Stromal cell of bone marrow (primary cell): ENCODE results near the gene METRNL.

Experiments
- DNase-seq: peaks from one replicate; pipeline ENCODE4 v3.0.0-alpha.2; 2012; ENCODE audit warnings: low read depth

Gene METRNL

DNA sequence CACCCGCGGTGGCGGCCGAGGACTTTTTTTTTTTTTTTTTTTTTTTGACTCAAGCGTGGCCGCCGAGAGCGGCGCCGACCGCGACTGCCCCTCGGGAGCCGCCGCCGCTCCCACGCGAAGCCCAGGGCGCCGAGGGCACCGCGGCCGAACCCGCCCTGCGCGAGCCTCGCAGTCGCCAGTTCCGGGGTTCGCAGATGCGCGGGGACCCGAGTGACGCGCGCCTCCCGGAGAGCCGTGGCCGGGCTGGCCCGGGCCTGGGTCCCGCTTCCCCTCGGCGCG, 1.1 kb downstream of the METRNL start:
- DNase-seq = no peak

- DNase-seq = no peak
These were observed 1.7 kb downstream of the METRNL start for GRCh38 chr17:83080858-83081683.

DNA sequence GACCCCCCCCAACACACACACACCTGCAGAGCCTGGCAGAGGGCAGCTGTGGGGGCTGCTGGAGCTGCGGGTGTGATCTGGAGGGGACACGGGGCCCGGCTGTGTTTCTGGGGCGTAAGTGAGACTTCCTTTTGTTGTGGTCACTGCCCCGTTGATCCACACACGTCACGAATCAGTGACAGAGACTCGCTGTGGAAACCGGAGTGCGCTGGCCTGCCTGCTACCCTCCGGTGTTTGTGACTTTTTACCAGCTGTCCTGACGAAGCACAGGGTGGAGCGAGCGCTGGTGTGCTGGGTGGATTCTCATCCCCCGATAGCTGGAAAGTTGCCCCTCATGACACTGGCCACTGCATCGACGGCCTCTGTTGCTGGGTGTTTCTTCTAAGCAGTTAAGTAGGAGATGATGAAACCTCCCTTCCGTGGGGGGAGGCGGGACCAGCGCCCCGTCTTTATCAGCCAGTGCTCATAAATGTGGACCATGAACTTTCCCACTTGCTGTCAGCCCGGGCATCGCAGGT, 2.3 kb downstream of the METRNL start:
- DNase-seq = no peak

DNA sequence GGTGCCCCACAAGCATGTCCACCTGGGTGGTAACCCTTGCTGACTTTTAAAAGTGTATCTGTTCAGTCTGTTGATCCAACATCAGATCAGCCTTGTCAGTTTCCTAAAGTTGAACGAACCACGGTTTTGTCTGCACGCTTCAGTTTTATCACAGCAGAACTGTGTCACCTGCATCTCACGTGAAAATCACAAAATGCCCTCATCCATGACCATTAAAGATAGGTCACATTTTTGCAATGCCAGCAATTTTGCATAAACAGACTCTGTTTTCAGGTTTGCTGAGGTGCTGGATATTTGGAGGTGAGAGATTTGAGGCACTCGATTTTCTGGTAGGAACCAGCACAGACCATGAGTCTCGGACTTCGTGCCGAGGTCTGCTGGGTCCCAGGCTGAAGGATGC, 3.0 kb downstream of the METRNL start:
- DNase-seq = no peak

GRCh38 chr17:83082909-83083367, 3.5 kb downstream of the METRNL start:
- DNase-seq = no peak

GRCh38 chr17:83083368-83084201, 4.2 kb downstream of the METRNL start:
- DNase-seq = peak; percentile 95

DNA sequence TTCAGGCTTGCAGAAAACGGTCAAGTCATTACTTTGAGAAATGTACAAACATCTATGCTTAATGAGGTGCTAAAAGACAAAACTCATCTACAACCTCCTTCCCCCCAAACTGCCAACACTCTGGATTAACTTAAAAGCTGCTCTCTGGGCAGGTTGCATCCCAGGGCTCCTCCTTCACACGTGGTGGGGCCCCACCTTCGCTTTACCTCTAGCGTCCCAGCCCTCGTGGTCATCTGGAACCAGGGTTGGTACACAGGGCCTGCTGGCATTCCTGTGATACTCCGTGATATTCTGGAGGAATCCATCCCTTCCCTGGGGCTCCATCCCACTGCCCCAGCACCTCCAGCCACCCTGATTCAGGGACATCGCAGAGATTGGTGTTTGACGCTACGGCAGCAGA, 4.8 kb downstream of the METRNL start:
- no peak for DNase-seq

GRCh38 chr17:83084621-83085056, 5.2 kb downstream of the METRNL start:
- no peak for DNase-seq

DNA sequence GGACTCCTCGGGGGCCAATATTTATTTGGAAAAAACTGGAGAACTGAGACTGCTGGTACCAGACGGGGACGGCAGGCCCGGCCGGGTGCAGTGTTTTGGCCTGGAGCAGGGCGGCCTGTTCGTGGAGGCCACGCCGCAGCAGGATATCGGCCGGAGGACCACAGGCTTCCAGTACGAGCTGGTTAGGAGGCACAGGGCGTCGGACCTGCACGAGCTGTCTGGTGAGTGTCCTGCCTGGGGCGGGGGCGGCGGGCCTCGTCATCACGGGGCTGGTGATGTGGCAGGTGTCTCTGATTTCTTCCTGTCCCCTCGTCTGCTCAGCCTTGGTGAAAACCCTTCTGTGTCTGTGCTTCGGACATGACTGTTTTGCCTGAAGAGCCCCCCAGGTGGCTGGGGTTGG, 5.7 kb downstream of the METRNL start:
- no peak for DNase-seq

GRCh38 chr17:83085526-83086198, 6.3 kb downstream of the METRNL start:
- no peak for DNase-seq

DNA sequence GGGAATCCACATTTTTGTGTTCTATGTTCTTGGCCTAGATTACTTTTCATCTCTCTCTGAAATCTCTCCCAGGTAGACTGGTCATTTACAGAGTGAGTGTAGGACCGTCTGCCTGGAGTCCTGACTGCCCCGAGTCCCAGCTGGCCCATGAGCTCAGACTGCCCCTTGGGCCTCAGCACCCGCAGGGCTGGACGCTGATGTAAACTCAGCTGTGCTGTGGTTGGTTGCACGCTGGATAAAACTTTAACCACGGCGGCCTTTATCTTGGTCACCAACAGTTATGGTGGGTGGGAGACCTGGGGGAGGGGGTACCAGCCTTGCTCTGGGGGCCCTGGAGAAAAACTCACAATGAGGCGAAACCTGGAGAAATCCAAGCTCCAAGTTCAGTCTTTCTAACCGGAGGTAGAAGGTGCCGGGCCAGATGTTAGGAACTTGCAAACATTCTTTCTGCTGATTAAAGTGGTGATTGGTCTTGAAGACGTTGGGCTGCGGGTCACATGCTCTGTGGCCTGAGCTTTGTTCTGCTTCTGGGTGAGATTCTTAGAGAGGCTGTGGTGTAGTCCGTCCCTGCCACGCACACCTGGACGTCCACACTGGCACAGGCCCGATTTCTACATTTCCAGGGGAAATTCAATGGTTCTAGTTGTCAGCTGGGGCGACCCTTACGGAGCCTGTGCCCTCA, 6.9 kb downstream of the METRNL start:
- DNase-seq = no peak

GRCh38 chr17:83086907-83087787, 7.7 kb downstream of the METRNL start:
- DNase-seq = no peak

- DNase-seq = no peak
These were observed 8.5 kb downstream of the METRNL start for GRCh38 chr17:83087788-83088360.

DNA sequence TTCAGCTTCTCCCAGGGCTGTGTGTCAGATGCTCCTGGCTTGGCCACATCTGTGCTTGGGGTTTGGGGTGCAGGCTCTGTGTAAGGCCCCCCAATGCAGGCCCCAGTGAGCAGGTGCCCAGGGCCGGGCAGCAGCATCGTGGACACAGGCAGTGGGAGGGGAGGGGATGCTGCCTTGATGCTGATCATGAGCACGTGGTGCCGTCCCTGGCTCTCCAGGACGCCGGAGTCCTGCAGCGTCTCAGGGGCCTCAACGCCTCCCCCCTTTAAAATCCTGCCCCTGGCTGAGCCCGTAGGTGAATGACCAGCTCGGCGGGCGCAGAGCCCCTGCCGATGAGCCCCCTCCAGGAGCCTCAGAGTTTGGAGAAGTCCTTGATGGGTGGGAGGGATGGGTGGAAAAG, 9.0 kb downstream of the METRNL start:
- no peak for DNase-seq

DNA sequence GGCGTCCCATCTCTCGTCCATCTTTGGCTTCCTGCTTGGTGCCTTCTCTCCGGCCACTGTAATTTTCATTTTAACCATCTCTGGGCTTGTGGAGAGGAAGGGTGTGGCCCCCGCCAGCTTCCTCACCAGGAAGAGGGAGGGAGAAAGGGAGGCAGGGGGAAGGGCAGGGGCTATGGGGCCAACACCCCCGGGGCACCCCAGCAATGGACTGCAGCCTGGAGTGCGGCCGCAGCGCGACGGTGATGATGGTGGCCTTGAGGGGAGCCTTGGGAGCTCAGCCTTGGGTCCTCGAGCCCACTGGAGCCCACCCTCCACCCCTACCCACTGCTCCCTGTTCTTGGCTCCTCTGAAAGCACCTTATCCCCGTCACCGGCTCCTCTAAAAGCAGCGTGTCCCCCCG, 9.5 kb downstream of the METRNL start:
- DNase-seq = no peak

DNA sequence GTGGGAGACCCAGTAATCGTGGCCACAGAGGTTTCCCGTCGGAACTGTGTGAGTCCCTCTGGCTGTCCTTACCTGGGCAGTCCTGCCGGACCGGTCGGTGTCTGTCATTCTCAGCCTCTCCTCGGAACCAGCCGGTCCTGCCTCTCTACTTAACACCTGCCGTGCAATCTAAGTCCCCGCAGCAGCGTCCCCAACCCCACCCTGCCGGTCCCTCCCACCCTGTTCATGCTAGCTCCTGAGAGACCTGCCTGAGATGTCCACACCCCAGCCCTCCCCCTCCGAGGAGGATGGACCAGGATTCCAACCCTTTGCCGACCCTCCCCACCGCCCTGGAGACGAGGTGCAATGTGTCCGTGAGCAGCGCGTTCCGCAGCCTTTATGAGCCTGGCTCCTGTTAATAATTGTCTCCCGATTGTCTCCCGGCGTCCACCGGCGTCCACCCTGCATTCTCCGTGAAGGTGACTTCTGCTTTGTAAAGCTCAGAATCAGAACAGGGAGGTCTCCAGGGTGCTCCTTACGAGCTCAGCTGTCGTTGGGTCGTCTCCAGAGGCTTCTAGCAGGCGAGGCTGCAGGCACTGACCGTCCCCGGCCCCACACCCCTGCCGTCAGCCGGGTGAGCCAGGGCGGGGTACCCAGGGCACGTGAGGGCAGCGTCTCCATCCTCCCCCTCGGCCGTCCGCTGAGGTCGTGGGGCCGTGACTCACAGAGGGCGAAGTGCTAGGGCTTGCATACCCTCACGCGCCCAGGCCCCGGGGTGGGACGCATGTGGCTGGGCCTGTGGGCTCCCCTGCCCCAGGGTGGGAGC, 10.1 kb downstream of the METRNL start:
- no peak for DNase-seq

DNA sequence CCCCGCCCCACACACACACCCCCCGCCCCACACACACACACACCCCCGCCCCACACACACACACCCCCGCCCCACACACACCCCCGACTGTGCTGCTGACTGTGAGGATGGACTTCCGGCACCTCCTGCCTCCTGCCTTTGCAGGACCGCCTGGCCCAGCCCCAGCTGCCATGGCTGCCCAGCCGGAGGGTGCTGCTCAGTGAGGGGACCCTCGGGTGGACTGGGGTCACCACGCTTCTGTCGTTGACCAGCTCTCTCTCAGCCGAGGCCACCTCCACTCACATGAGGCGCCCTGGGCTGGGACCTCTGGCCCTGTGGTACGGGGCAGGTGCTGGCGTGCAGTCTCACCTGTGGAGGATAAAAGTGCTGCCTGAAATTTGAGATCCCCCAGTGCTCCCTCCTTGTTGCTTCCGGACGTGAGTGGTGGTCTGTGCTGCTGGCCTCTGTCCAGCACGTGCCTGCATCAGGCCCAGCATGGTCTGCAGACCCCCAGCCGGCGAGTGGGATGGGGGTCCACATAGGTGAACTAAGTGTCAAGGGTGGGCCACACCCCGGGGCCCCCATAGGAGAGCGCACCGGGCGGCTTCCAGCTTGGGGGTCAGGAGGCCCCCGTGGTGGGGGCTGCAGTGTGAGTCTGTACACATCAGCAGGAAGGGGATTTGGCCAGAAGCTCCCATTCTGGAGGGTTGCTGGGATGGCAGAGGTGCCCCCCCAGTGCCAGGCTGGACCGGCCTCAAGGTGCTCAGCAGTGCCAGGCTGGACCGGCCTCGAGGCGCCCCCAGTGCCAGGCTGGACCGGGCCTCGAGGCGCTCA, 11.2 kb downstream of the METRNL start:
- DNase-seq = no peak

- no peak for DNase-seq
These were observed 12.1 kb downstream of the METRNL start for GRCh38 chr17:83091257-83092141.
